ENCODE results near the gene RAI14.
"Not testable (repeated sequence)": the region's sequence is repeated elsewhere in the genome, so short reads cannot be mapped to it uniquely, and the experiment has no call there.

- TF ChIP-seq EZH2 (IDR thresholded peaks at IDR 0.05; ENCODE audit: borderline replicate concordance); CTCF (IDR thresholded peaks at IDR 0.05; ENCODE audit: poor library complexity): not testable (repeated sequence)
These were observed 118.5 kb downstream of the RAI14 start for GRCh38 chr5:34774678-34775077.
